Kidney capillary endothelial cell (primary cell): ENCODE data around the gene GUCY1A2.
A peak's percentile ranks its signal among the peaks of the same experiment; 100 is the strongest.
"Not testable (repeated sequence)": the region's sequence is repeated elsewhere in the genome, so short reads cannot be mapped to it uniquely, and the experiment has no call there.

Experiments used
- DNase-seq: peaks from one replicate; pipeline ENCODE4 v3.0.0-alpha.2; 2018; ENCODE audit warnings: low spot score

The GUCY1A2 gene, protein sequence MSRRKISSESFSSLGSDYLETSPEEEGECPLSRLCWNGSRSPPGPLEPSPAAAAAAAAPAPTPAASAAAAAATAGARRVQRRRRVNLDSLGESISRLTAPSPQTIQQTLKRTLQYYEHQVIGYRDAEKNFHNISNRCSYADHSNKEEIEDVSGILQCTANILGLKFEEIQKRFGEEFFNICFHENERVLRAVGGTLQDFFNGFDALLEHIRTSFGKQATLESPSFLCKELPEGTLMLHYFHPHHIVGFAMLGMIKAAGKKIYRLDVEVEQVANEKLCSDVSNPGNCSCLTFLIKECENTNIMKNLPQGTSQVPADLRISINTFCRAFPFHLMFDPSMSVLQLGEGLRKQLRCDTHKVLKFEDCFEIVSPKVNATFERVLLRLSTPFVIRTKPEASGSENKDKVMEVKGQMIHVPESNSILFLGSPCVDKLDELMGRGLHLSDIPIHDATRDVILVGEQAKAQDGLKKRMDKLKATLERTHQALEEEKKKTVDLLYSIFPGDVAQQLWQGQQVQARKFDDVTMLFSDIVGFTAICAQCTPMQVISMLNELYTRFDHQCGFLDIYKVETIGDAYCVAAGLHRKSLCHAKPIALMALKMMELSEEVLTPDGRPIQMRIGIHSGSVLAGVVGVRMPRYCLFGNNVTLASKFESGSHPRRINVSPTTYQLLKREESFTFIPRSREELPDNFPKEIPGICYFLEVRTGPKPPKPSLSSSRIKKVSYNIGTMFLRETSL

DNA sequence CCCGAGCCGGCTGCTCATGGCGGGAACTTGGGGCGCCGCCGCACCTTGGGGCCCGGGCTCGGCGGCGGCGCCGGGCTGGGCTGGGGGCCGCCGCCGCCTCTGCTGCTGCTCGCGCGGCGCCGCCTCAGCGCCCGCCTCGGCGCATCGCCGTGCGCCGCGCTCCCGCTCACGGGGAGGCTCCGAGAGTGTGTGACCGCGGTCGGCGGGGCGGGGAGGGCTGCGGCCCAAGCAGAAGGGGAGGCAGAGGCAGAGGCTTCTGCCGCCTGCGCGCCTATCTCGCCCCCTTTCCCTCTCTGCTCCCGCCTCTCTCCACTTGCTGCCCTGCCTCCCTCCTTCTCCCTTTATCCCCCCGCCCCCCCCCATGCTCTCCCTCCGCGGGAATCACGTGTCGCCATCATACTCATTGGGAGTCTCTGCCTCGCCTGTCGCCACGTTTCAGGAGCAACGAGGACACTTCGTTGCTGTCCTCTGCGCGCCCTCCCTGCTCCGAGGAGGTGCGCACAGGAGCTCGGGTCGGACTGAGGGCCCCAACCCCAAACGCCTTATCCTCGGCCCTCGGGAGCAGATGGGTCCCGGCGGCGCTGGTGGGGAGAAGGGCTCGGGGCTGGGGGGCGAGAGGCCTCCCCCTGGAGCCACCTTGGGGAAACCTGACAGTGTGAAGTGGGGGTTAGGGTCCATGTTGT is at the start of gene GUCY1A2:
Gene GUCY1A2 (minus strand): TSS at position 258 of the 683 bp plus-strand sequence. CDS start 421 bp downstream, outside the sequence.
- DNase-seq = peak; percentile 5

- no peak for DNase-seq
Observed at GRCh38 chr11:107054391-107054790, 36.1 kb upstream of the GUCY1A2 start.

- not testable (repeated sequence) for DNase-seq
Observed at GRCh38 chr11:107051332-107051731, 33.1 kb upstream of the GUCY1A2 start.

DNA sequence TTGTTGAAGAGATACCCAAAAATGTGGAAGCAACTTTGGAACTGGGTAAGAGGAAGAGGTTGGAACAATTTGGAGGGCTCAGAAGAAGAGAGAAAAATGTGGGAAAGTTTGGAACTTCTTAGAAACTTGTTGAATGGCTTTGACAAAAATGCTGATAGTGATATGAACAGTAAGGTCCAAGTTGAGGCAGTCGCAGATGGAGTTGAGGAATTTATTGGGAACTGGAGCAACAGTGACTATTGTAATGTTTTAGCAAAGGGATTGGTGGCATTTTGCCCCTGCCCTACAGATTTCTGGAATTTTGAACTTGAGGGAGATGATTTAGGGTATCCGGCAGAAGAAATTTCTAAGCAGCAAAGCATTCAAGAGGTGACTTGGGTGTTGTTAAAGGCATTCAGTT is 32.6 kb upstream of the GUCY1A2 start:
- not testable (repeated sequence) for DNase-seq

GRCh38 chr11:107050121-107050520 is 31.8 kb upstream of the GUCY1A2 start:
- no peak for DNase-seq

DNA sequence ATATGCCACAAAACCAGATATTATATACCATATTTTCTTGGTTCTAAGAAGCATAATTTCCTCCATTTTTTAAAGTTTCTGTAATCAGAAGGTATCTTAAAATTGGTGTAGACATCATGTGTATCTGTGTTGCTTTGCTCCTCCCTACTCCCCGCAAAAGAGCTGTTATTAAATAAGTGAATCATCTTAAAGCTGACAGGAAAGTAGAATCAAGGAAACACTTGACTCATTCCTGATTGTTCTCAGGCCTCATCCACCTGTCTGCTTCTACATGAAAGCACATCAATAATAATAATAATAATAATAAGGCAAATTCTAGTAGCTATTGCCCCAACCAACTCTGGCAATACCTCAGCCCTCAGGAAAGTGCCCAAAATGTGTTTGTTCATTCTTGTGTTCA is 26.2 kb upstream of the GUCY1A2 start:
- peak; percentile 21 for DNase-seq

DNA sequence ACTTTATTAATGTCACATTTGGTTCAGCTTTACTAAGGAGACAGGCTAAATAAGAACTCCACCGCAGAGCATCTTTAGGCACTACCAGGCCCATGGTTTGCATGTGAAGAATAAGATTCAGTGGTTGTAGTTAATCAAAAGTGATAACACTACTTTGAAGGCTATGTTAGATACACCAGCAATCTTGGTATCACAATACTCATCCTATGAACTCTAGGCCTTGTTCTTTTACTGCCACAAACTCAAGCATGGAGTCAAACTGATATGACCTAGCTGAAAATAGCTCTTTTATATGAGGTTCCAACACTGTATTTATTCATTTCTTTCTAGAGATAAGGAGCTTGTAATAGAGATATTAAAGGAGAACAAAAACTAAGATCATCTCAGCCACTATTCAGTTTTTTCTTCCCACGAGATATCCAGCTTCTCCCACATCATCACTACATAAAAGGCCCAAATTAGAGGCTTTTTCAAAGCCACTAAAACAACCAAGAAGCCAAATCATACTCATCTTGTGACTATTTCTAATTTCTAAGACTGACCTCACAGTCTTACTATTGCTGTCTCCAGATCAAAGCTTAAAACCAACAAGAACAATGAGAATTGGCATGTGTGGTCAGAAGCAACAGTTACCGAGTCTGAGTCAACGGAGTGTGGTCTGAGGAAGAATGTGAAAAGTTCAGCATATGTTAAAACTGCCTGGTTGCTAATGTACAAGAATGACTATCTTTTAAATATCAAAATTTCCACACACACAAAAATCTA is 25.1 kb upstream of the GUCY1A2 start:
- peak; percentile 69 for DNase-seq

GRCh38 chr11:107042748-107043147 is 24.5 kb upstream of the GUCY1A2 start:
- DNase-seq = no peak

GRCh38 chr11:107041088-107041444 is 22.8 kb upstream of the GUCY1A2 start:
- no peak for DNase-seq

DNA sequence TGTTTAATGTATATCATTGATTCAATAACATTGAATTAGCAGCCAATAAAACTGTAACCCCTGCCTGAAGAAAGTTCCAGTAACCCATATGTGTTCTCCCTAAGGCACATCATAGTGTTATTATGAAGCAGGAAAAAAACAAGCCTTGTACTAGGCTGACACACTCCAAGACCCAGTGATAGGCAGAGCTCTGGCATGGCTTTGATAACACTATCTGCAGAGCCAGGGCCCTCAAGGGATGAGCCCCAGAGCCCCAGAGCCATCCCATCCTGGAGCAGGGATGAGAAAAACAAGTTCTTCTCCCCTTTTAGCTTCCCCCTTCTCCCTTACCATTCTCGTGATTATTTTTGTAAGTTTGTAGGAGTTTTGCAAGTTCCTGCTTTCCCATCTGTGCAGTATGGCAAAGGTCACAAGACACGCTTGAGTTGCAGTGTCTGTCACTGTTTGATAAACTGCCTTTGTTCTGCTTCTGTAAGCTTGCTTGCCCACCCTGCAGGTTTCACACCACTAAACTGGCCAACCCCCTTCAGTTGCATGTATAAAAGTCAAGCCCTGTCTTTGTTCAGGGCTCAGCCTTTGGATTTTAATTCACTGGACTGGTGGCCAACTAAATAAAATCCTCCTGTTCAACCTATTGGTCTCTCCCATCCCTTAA is 22.3 kb upstream of the GUCY1A2 start:
- no peak for DNase-seq

DNA sequence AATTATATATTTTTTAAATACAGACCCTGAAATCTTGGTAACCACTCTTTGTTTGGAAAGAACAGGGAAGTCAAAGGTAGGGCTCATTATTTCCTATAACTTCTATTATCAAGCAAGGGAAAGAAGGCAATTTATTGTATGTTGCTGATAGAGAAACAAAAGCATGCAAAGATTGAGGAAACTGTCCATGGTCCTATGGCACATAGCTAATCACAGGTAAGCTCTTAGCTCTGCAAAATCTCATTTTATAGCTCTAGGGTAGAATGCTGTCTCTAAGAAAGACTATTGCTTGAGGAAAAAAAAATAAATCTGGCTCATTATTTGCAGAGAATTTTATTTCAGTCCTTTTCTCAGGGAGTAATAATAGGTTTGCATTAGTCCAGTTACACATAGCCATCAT is 7.4 kb upstream of the GUCY1A2 start:
- no peak for DNase-seq

DNA sequence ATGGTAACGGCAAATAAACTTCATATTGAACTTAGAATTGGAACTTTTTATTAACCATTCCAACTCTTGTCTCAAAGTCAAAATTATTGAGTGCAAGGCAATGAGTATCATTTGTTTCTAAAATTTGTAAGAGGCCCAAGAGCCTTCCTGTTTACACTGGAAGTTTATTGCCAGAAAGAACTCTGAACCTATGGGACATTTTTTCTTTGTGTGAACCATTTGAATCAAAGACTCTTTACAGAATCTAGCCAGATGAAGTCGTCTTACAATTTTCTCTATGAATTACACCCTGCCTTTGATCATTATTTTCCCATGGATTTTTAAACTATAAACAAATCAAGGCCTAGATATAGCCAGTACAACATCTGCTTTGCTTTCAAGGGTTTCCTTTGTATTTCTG is 2.3 kb upstream of the GUCY1A2 start:
- no peak for DNase-seq

- DNase-seq = peak; percentile 58
Observed at GRCh38 chr11:107018902-107019493, 722 bp upstream of the GUCY1A2 start.

- DNase-seq = peak; percentile 46
Observed at GRCh38 chr11:107017433-107018218, 650 bp downstream of the GUCY1A2 start.

- no peak for DNase-seq
Observed at GRCh38 chr11:107017104-107017432, 1.2 kb downstream of the GUCY1A2 start.

DNA sequence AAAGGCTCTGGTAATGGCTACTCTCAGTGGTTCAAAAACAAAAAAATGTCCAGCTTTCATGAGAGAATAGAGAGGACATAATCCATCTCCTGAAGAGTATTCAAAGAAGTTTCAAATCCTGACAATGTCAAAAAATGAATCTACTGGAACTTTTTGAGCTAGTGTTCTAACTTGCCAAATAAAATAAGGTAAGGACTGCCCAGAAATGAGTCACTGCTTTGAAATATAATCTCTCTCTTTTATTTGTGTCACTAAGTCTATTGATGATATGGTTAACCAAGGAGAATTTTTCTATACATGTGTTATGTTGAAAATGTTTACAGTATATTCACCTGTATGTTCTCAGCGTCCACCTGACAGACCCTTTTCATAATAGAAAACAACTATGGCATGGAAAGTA is 3.4 kb downstream of the GUCY1A2 start:
- no peak for DNase-seq

- DNase-seq = no peak
Observed at GRCh38 chr11:107011977-107012376, 6.3 kb downstream of the GUCY1A2 start.

DNA sequence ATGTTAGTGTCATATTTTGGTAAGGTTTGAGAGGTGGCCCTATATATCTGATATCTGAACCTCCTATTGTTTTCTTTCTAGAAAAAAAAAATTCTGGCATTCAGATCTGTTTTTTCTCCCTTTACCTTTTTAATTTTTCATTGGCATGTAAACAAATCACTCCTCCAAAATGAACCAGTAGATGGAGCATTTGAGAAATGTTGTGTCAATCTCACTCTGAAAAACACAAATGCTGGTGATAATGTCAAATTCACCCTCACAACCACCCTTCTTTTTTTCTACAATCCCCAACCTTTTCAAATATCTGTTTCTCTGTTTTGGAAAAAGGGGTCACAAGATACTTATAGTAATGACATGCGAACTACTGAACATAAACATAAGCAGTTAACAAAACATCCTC is 9.1 kb downstream of the GUCY1A2 start:
- no peak for DNase-seq

GRCh38 chr11:107006076-107006833 is 12.0 kb downstream of the GUCY1A2 start:
- DNase-seq = no peak

DNA sequence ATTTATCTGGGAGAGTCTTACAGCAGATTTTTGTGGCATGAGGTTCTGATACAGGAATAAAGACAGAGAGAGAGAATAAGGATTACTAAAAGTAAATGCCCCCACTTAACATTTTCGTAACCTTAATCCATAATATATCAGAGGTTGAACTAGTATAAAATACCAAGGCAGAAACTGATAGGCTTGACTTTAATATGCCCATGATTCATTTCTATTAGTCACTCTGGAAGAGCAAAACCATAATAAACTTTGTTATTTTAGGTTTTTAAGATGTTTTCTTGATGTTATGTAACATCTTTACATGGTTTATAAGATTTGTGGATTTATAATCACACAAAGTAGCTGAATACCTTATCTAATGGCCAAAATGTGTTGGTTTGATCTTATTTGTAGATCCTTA is 19.1 kb downstream of the GUCY1A2 start:
- no peak for DNase-seq
